Activated CD8-positive, alpha-beta memory T cell treated with anti-CD3 and anti-CD28 coated beads, Interleukin-2, amount 50 U/mL, for 24 hours (primary cell): ENCODE measurements around the gene MICALL1.
"Not testable (repeated sequence)": the region's sequence is repeated elsewhere in the genome, so short reads cannot be mapped to it uniquely, and the experiment has no call there.

Source experiments
- DNase-seq: peaks from one replicate; pipeline ENCODE4 v3.0.0-alpha.2; 2020; ENCODE audit errors: extremely low read depth

The MICALL1 gene

GRCh38 chr22:37930270-37930951 is 24.3 kb downstream of the MICALL1 start:
- DNase-seq = no peak

GRCh38 chr22:37930952-37931440 is 24.9 kb downstream of the MICALL1 start:
- DNase-seq = no peak

GRCh38 chr22:37931893-37932389 is 25.8 kb downstream of the MICALL1 start:
- no peak for DNase-seq

- no peak for DNase-seq
These were observed 26.3 kb downstream of the MICALL1 start for GRCh38 chr22:37932401-37932800.

DNA sequence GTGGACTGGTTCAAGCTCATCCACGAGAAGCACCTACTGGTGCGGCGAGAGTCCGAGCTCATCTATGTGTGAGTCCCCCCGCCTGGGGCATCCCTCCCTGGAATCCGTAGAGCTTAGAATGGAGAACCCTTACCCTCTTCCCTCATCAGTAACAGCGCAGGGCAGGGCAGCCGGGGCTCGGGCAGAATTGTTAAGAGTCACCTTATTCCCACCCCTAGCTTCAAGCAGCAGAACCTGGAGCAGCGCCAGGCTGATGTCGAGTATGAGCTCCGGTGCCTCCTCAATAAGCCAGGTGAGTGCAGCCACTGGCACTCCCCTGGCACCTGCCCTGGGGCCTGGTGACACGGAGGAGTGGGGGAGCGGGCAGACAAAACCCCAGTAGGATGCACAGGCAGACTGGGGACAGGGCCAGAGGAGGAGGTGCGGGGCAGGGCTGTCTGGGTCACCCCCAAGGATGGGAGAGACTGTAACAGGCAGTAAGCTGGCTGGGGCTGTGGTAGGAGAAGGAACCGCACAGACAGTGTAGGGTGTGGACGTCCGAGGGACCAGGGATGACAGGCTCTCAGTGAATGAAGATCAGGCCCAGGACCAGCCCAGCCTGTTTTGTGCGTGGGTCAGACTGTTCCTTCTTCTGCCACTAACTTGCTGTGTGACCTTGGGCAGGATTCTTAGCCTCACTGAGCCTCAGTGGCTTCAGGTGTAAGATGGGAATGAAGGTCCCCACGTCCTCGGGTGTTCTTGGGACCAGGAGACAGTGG is 26.9 kb downstream of the MICALL1 start:
- DNase-seq = no peak

GRCh38 chr22:37933711-37934376 is 27.7 kb downstream of the MICALL1 start:
- DNase-seq = peak; percentile 60

- no peak for DNase-seq
These were observed 34.7 kb downstream of the MICALL1 start for GRCh38 chr22:37940698-37941376.

DNA sequence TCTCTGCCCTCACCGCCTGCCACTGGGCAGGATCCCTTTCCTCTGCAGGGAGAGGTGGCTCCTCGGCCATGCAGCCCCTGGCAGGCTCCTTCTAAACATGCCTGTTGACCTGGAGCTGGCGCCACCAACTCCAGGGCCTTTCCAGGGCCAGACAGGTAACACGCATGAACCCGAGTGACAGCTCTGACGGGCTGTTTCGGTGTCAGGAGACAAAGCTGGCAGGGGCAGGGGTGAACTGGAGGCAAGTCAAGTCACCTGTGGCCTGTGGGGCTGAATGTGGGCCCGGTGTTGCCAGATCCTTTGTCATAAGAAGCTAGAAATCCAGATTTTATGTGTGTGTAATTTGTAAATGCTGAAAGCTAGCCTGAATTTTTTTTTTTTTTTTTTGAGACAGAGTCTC is 36.0 kb downstream of the MICALL1 start:
- DNase-seq = no peak

- no peak for DNase-seq
These were observed 37.2 kb downstream of the MICALL1 start for GRCh38 chr22:37943136-37943824.

- no peak for DNase-seq
These were observed 37.7 kb downstream of the MICALL1 start for GRCh38 chr22:37943825-37944198.

- not testable (repeated sequence) for DNase-seq
These were observed 38.3 kb downstream of the MICALL1 start for GRCh38 chr22:37944423-37944822.

DNA sequence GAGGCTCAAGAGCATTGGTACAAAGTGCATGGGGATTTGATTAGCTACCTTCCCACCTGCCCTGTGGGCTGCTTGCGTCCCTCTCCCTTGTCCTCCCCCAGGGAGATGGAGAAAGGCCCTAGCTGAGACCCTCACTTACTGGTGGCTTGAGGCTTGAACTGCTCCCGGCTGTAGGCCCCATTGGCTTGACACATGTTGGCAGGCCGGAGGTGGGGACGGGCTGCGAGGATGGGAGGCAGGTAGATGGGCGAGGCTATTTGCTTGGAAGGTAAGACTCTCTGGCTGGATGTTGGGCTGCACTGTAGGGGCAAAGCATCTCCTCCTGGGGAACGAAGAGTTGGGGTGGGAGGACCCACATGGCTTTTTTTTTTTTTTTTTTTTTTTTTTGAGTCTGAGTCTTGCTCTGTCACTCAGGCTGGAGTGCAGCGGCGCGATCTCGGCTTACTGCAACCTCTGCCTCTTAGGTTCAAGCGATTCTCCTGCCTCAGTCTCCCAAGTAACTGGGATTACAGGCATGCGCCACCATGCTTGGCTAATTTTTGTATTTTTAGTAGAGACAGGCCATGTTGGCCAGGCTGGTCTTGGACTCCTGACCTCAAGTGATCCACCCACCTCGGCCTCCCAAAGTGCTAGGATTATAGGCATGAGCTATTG is 41.2 kb downstream of the MICALL1 start:
- DNase-seq = not testable (repeated sequence)

DNA sequence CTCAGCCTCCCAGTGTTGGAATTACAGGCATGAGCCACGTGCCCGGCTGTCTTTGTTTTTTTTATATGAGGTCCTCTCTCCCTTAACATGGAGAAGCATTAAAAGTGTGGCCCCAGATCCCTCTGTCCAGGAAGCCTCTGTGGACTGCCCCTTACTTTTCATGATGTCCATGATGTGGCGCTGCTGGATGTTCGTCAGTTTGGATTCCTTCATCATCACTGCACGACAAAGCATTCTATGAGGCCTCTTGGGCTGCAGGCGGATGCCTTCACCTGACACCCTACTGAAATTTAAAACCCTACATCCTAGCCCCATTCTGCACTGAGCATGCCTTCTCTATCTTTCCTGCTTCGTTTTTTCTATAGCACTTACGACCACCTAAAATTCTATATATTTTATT is 45.2 kb downstream of the MICALL1 start:
- DNase-seq = no peak

- not testable (repeated sequence) for DNase-seq
These were observed 46.5 kb downstream of the MICALL1 start for GRCh38 chr22:37952629-37953028.

GRCh38 chr22:37953062-37953436 is 47.0 kb downstream of the MICALL1 start:
- no peak for DNase-seq

GRCh38 chr22:37953437-37954179 is 47.5 kb downstream of the MICALL1 start, which contains the start of the genes C22orf23 and POLR2F:
Gene C22orf23 (minus strand): TSS chr22:37953601. CDS start chr22:37953149, 452 bp downstream.
Gene POLR2F (plus strand): TSS chr22:37953699. CDS start chr22:37953788, 89 bp downstream.
- peak; percentile 93 for DNase-seq

DNA sequence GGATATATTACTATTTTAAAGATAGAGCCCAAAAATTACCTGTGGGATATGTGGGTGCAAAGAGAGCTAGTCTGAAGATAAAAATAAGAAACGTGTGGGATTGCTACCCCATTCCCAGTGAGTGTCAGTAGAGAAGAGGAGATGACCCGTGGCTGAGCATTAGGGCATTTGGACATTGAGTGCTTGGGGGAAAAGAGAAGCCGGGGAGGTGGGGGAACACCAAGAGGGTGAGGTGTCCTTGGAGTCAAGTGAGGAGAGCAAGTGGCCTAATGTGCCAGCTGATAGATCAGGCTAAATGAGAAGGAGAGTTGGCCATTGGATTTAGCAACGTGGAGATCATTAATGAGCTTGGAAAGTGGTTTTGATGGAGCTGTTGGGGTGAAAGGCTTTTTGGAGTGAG is 48.6 kb downstream of the MICALL1 start:
- no peak for DNase-seq

- DNase-seq = not testable (repeated sequence)
These were observed 49.8 kb downstream of the MICALL1 start for GRCh38 chr22:37955825-37956397.

GRCh38 chr22:37957232-37957631 is 51.1 kb downstream of the MICALL1 start:
- DNase-seq = no peak
